ENCODE data around the gene AGBL4. TPM values are rescaled to one million over a fixed set of nuclear protein-coding genes. Genes with fewer than 3 reads are reported as not detected.

AGBL4 gene
- total and polyA plus RNA-seq, 2 of the 4 experiments (the other 2 are of a cell fraction): not detected

DNA sequence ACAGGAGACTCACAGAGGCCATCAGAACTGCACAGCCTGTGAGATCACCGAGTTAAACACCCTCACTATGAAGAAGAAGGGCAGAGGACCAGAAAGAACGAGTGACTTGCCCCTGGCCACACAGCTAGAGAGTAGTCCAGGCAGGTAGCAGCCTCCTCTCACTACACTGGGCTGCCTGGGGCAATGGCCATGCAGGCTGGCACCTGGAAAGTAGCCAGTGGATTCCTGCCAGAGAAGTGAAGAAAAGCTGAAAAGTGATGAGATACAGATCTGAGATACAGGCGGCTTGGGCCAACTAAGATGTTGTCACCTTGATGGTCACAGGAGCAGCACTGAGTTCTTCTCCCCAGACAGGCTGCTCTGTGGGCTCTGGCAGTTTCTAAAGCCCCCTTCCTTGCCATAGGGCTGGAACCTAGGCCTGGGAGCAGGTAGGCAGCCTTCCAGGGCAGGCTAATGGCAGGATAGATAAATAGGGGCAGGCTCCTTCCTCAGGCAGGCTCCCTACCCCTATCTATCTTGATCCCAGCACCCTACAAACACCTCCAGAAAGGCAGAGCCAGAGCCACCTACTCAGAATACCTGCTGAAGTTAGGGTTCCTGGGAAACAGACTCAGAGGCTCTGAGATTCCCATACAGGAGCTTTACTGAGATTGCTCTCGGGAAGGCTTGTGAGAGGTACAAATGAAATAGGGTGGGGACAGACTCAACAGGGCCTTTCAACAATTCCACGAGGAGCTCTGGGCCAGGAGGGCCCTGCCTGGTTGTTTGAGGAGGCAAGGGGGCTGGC lies 1353.3 kb downstream of the AGBL4 start:
- Histone ChIP-seq H3K18ac (ENCODE audit: low read depth, low read length) (no peak overlapping the region), H3K9ac (ENCODE audit: low read depth, low read length) (no peak overlapping the region), H3K23ac (ENCODE audit: low read depth, low read length) (no peak overlapping the region), H2AK5ac (ENCODE audit: low read depth, low read length) (no peak overlapping the region), H3K79me1 (ENCODE audit: low read depth in 1 of 2, low read length in 2 of 2) (no peaks in the 10 kb centered on the region), H3K4me2 (ENCODE audit: low read depth, low read length) (no peak overlapping the region), H3K27ac (ENCODE audit: insufficient read depth, low read length) (no peak overlapping the region), H2BK5ac (ENCODE audit: low read depth, low read length, poor library complexity, severe bottlenecking) (no peak overlapping the region), H3K56ac (ENCODE audit: extremely low read depth, insufficient read depth, low read length) (no peak overlapping the region), H4K8ac (ENCODE audit: low read depth in 2 of 2, low read length in 2 of 2) (no peak overlapping the region), H3K9me3 (ENCODE audit: control insufficient read depth, insufficient read depth, low read length) (no peaks in the 10 kb centered on the region), H3K9me1 (ENCODE audit: insufficient read depth, low read length) (no peaks in the 10 kb centered on the region), H2AK9ac (replicated peaks; ENCODE audit: low read depth, low read length, poor library complexity) (no peak overlapping the region), H4K20me1 (ENCODE audit: insufficient read depth, low read length) (no peaks in the 10 kb centered on the region), H2BK20ac (ENCODE audit: low read depth, low read length) (no peak overlapping the region), H3K36me3 (ENCODE audit: control insufficient read depth, insufficient read depth, low read length) (no peaks in the 10 kb centered on the region), H2BK120ac (ENCODE audit: low read depth, low read length) (no peak overlapping the region), H3K27me3 (ENCODE audit: control insufficient read depth, insufficient read depth, low read length) (no peaks in the 10 kb centered on the region), H4K5ac (ENCODE audit: low read depth, low read length) (no peak overlapping the region), H2BK15ac (ENCODE audit: low read depth, low read length) (no peak overlapping the region), H3K14ac (replicated peaks; ENCODE audit: low read depth, low read length) (no peak overlapping the region), H4K91ac (ENCODE audit: insufficient read depth, low read depth, low read length) (no peak overlapping the region), H3K4ac (ENCODE audit: low read depth, low read length) (no peak overlapping the region), H3K4me1 (ENCODE audit: control insufficient read depth, insufficient read depth, low read length) (no peaks in the 10 kb centered on the region), H3K4me3 (ENCODE audit: insufficient read depth, low read depth, low read length) (no peak overlapping the region), H2AFZ (replicated peaks; ENCODE audit: low read length, poor library complexity) (no peak overlapping the region)
- DNase-seq (no peak), ATAC-seq (ENCODE audit: low read depth) (no peak)
- dilution Hi-C loops (cut with HindIII; ENCODE audit: low sequenced_read_pairs, unreplicated experiment) (no loop called here), in situ Hi-C loops (cut with MboI; ENCODE audit: low sequenced_read_pairs) (loop anchor here (10.0 kb wide), 1 partner anchor 1674 kb away; no protein-coding TSS in a partner anchor), intact Hi-C loops (cut with micrococcal nuclease) (no loop called here)
- ChIA-PET CTCF (no interaction called here), POLR2A (ENCODE audit: unreplicated experiment) (no interaction called here)
- TF ChIP-seq MAZ (IDR thresholded peaks at IDR 0.05; ENCODE audit: borderline replicate concordance, low read depth, low read length) (no peak), RFX5 (IDR thresholded peaks at IDR 0.05; ENCODE audit: low read depth, low read length) (no peak), POLR2A (IDR thresholded peaks at IDR 0.05; ENCODE audit: low read depth, low read length) (no peak), CEBPB (IDR thresholded peaks at IDR 0.05; ENCODE audit: low read depth, low read length) (no peak), FOS (IDR thresholded peaks at IDR 0.05; ENCODE audit: low read depth, low read length) (no peak), MAFK (IDR thresholded peaks at IDR 0.05; ENCODE audit: low read depth, low read length) (no peak), BHLHE40 (IDR thresholded peaks at IDR 0.05; ENCODE audit: low read depth, low read length) (no peak), CHD1 (IDR thresholded peaks at IDR 0.05; ENCODE audit: low read depth, low read length) (no peak)
- TF ChIP-seq, protein P1, sequence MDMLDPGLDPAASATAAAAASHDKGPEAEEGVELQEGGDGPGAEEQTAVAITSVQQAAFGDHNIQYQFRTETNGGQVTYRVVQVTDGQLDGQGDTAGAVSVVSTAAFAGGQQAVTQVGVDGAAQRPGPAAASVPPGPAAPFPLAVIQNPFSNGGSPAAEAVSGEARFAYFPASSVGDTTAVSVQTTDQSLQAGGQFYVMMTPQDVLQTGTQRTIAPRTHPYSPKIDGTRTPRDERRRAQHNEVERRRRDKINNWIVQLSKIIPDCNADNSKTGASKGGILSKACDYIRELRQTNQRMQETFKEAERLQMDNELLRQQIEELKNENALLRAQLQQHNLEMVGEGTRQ (IDR thresholded peaks at IDR 0.05; ENCODE audit: low read depth, low read length): no peak
- TF ChIP-seq, protein P2, sequence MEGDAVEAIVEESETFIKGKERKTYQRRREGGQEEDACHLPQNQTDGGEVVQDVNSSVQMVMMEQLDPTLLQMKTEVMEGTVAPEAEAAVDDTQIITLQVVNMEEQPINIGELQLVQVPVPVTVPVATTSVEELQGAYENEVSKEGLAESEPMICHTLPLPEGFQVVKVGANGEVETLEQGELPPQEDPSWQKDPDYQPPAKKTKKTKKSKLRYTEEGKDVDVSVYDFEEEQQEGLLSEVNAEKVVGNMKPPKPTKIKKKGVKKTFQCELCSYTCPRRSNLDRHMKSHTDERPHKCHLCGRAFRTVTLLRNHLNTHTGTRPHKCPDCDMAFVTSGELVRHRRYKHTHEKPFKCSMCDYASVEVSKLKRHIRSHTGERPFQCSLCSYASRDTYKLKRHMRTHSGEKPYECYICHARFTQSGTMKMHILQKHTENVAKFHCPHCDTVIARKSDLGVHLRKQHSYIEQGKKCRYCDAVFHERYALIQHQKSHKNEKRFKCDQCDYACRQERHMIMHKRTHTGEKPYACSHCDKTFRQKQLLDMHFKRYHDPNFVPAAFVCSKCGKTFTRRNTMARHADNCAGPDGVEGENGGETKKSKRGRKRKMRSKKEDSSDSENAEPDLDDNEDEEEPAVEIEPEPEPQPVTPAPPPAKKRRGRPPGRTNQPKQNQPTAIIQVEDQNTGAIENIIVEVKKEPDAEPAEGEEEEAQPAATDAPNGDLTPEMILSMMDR (conservative IDR thresholded peaks at IDR 0.05; ENCODE audit: low read depth, low read length): no peak
- BruUV-seq (replicated peaks): no TSS peak
- no CpG with 5 or more reads among the region's 5 CpGs for WGBS, 2 experiments (ENCODE audit: extremely low coverage in 2 of 2, insufficient read length in 1 of 2)
